Lower leg skin (tissue), 4 donors: ENCODE data around the gene GJC2. TPM values are rescaled to one million over a fixed set of nuclear protein-coding genes. Genes with fewer than 3 reads are reported as not detected.
"Not testable (repeated sequence)": the region's sequence is repeated elsewhere in the genome, so short reads cannot be mapped to it uniquely, and the experiment has no call there.

Experiments used
- DNase-seq, 2 donors: peaks; one replicate each; pipeline ENCODE4 v3.0.0-alpha.2; 2019; ENCODE audit warnings: low spot score in 2 of 2
- H3K4me3 ChIP-seq: fragments of 200-600 bp; sonication (generic); 2 replicates; pipeline ENCODE4 v1.5.1; 2017; ENCODE audit warnings: mild to moderate bottlenecking, low read depth; ENCODE audit not compliant: poor library complexity, severe bottlenecking
- POLR2A ChIP-seq, 2 donors: fragments of 450-650 bp; IDR thresholded peaks; one replicate each; pipeline ENCODE4 v1.6.1; 2016 to 2017; ENCODE audit warnings: antibody characterized with exemption in 2 of 2, mild to moderate bottlenecking in 1 of 2, moderate library complexity in 1 of 2
- WGBS, 2 donors: methylation state at CpG; one replicate each; pipeline ENCODE4 v1.1.5; 2018; 5-methylcytosine and 5-hydroxymethylcytosine counted together
- intact Hi-C: fragments of 100-400 bp; cut with DNase I; formaldehyde crosslinking; loops from one replicate; pipeline ENCODE4 v1.15.0; 2023; ENCODE audit warnings: low total_unique reads
- total RNA-seq, 4 donors: library from RNA; depleted of rRNA; stranded (reverse); fragments of >200 nt; gene quantifications; one replicate each; pipeline ENCODE4 v1.1.0, GENCODE V29; 2016
- TF ChIP-seq, protein P1 (sequence below), 3 donors: fragments of 450-650 bp; IDR thresholded peaks; one replicate each; pipeline ENCODE4 v1.5.1; 2016; ENCODE audit warnings: antibody characterized with exemption in 3 of 3, mild to moderate bottlenecking in 3 of 3, moderate library complexity in 2 of 3

GJC2 gene
- total RNA-seq, 4 donors from 2014 or later = 1.3 to 3.3 (median 2.6) TPM

- 76 to 81% methylated on average over 11 of the region's 11 CpGs for WGBS, 2 donors
- no peak for TF ChIP-seq POLR2A (IDR thresholded peaks at IDR 0.05)
- TF ChIP-seq, protein P1, sequence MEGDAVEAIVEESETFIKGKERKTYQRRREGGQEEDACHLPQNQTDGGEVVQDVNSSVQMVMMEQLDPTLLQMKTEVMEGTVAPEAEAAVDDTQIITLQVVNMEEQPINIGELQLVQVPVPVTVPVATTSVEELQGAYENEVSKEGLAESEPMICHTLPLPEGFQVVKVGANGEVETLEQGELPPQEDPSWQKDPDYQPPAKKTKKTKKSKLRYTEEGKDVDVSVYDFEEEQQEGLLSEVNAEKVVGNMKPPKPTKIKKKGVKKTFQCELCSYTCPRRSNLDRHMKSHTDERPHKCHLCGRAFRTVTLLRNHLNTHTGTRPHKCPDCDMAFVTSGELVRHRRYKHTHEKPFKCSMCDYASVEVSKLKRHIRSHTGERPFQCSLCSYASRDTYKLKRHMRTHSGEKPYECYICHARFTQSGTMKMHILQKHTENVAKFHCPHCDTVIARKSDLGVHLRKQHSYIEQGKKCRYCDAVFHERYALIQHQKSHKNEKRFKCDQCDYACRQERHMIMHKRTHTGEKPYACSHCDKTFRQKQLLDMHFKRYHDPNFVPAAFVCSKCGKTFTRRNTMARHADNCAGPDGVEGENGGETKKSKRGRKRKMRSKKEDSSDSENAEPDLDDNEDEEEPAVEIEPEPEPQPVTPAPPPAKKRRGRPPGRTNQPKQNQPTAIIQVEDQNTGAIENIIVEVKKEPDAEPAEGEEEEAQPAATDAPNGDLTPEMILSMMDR (IDR thresholded peaks at IDR 0.05) = no peak
- peak in 1 of 2 donors; percentile 76 for DNase-seq
- no peak overlapping the region for H3K4me3 ChIP-seq
- intact Hi-C loops = no loop called here
Measured at GRCh38 chr1:228108055-228108690, 41.6 kb upstream of the GJC2 start.

- intact Hi-C loops = no loop called here
- TF ChIP-seq, protein P1 (IDR thresholded peaks at IDR 0.05) = no peak
- no peak for TF ChIP-seq POLR2A (IDR thresholded peaks at IDR 0.05)
- WGBS, 2 donors = 4 to 6% methylated on average over 8 of the region's 8 CpGs
- DNase-seq = no peak
- peak overlapping the region; percentile 98 for H3K4me3 ChIP-seq
Measured at GRCh38 chr1:228108742-228109072, 41.0 kb upstream of the GJC2 start.

- peak; percentile 98 to 100 for DNase-seq
- peak within 1 kb of the TSS; percentile 98 for H3K4me3 ChIP-seq
- 1 to 2% methylated on average over 32 to 44 of the region's 66 CpGs for WGBS, 2 donors
- intact Hi-C loops = no loop called here
- TF ChIP-seq, protein P1 (IDR thresholded peaks at IDR 0.05) = no peak
- no peak for TF ChIP-seq POLR2A (IDR thresholded peaks at IDR 0.05)
Measured at GRCh38 chr1:228109073-228109961, 40.4 kb upstream of the GJC2 start, which contains the start of gene MRPL55. Gene MRPL55, minus strand, starts transcription at chr1:228109299. Its CDS starts 1,039 bp downstream, at chr1:228108260.

GRCh38 chr1:228109962-228110488, 39.7 kb upstream of the GJC2 start:
- WGBS, 2 donors = 23 to 28% methylated on average over 15 of the region's 15 CpGs
- DNase-seq = peak in 1 of 2 donors; percentile 90
- H3K4me3 ChIP-seq = peak overlapping the region; percentile 98

GRCh38 chr1:228110556-228110955, 39.2 kb upstream of the GJC2 start:
- TF ChIP-seq POLR2A (IDR thresholded peaks at IDR 0.05) = no peak
- TF ChIP-seq, protein P1 (IDR thresholded peaks at IDR 0.05) = no peak
- DNase-seq = peak in 1 of 2 donors; percentile 67
- H3K4me3 ChIP-seq = no peak overlapping the region
- 89 to 91% methylated on average over 7 of the region's 7 CpGs for WGBS, 2 donors
- intact Hi-C loops = no loop called here

More at GRCh38 chr1:228109962-228110488, 39.7 kb upstream of the GJC2 start:
- intact Hi-C loops = no loop called here
- TF ChIP-seq, protein P1 (IDR thresholded peaks at IDR 0.05) = no peak
- no peak for TF ChIP-seq POLR2A (IDR thresholded peaks at IDR 0.05)

DNA sequence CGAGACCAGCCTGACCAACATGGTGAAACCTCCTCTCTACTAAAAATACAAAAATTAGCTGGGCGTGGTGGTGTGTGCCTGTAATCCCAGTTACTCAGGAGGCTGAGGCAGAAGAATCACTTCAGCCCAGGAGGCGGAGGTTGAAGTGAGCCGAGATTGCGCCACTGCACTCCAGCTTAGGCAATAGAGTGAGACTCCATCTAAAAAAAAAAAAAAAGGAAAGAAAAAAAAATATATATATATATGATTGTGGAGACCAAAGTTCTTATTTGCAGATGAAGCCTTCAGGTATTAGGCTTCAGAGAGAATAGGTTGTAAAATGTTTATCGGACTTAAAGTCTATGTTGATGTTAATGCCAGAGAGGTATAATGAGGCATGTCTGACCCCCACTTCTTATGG, 38.4 kb upstream of the GJC2 start:
- peak in 1 of 2 donors; percentile 71 for DNase-seq
- H3K4me3 ChIP-seq, intact Hi-C loops: not testable (repeated sequence)
- 91 to 95% methylated on average over 6 of the region's 6 CpGs for WGBS, 2 donors
